ENCODE measurements around the gene PDAP1.

GRCh38 chr7:99457650-99458493 is 49.5 kb upstream of the PDAP1 start:
- TF ChIP-seq POLR2A (IDR thresholded peaks at IDR 0.05) (no peak), CTCF (IDR thresholded peaks at IDR 0.05) (no peak)

All from right lobe of liver (tissue), 4 donors.